Endothelial cell of umbilical vein (primary cell): Measurements from ENCODE around the gene DAO. TPM values are rescaled to one million over a fixed set of nuclear protein-coding genes. Genes with fewer than 3 reads are reported as not detected.
A peak's percentile ranks its signal among the peaks of the same experiment; 100 is the strongest.

Experiments used
- BruUV-seq: library from RNA; stranded (reverse); fragments of 400-500 nt; replicated peaks from 2 replicates; lab custom pipeline; 2021; lab: Mats Ljungman, UMichigan
- CTCF ChIA-PET: fragments of 300-600, 350-600 bp; sonication (Branson Sonifier 250); formaldehyde crosslinking; loops from one replicate; lab custom pipeline; 2021; ENCODE audit warnings: antibody characterized with exemption, inconsistent platforms; lab: Charles Lee
- POLR2A ChIA-PET: fragments of 300-600, 350-600 bp; sonication (Branson Sonifier 250); formaldehyde crosslinking; loops from one replicate; lab custom pipeline; 2021; ENCODE audit warnings: antibody characterized with exemption, inconsistent platforms; lab: Charles Lee
- DNase-seq: peaks from one replicate; pipeline ENCODE4 v3.0.0-alpha.2; 2011; ENCODE audit warnings: low read depth, low spot score
- FAIRE-seq: peaks from 2 replicates; lab custom pipeline; 2011; peaks lifted over from hg19 to GRCh38; lab: Jason Lieb, UNC
- H2AFZ ChIP-seq: 2 replicates; pipeline ENCODE4 v1.6.0; 2012; ENCODE audit warnings: low read depth, low read length, control low read depth, inconsistent platforms
- H3K27ac ChIP-seq: 2 replicates; pipeline ENCODE4 v1.5.1; 2011; ENCODE audit warnings: low read depth, mild to moderate bottlenecking, control low read depth, low read length, moderate library complexity; ENCODE audit not compliant: insufficient read depth
- H3K27me3 ChIP-seq, 2 experiments: 2 replicates each; pipeline versions ENCODE4 v1.6.0 to v1.6.1; 2011; ENCODE audit warnings: low read length in 2 of 2, mixed read lengths in 1 of 2; ENCODE audit not compliant: control insufficient read depth in 2 of 2, insufficient read depth in 2 of 2
- H3K36me3 ChIP-seq, 2 experiments: 2 replicates in 1 of 2; 3 replicates in 1 of 2; pipeline ENCODE4 v1.5.1; 2011; ENCODE audit warnings: low read length in 2 of 2, mild to moderate bottlenecking in 1 of 2, moderate library complexity in 1 of 2; ENCODE audit not compliant: control insufficient read depth in 2 of 2, insufficient read depth in 2 of 2; ENCODE audit errors: extremely low read depth in 1 of 2
- H3K4me1 ChIP-seq: 3 replicates; pipeline ENCODE4 v1.5.1; 2011; ENCODE audit warnings: mild to moderate bottlenecking, low read length; ENCODE audit not compliant: control insufficient read depth, insufficient read depth; ENCODE audit errors: extremely low read depth
- H3K4me2 ChIP-seq: 2 replicates; pipeline ENCODE4 v1.6.1; 2011; ENCODE audit warnings: low read length, control low read depth, mixed read lengths; ENCODE audit not compliant: insufficient read depth
- H3K4me3 ChIP-seq, 3 experiments: fragments of 200-600 bp in 1 of 3; sonication (generic), shearing (Covaris generic) in 1 of 3; replicated peaks in 1 of 3; 2 replicates each; pipeline ENCODE4 v1.5.1; 2011 to 2016; ENCODE audit warnings: control low read depth in 3 of 3, low read length in 3 of 3, mild to moderate bottlenecking in 2 of 3, inconsistent platforms in 1 of 3, low read depth in 1 of 3, moderate library complexity in 1 of 3; ENCODE audit not compliant: insufficient read depth in 1 of 3
- H3K79me2 ChIP-seq: 2 replicates; pipeline ENCODE4 v1.6.0; 2012; ENCODE audit warnings: low read length, inconsistent platforms; ENCODE audit not compliant: control insufficient read depth, insufficient read depth
- H3K9ac ChIP-seq: replicated peaks from 2 replicates; pipeline ENCODE3; 2011; ENCODE audit warnings: low read length, control low read depth; ENCODE audit not compliant: insufficient read depth; ENCODE audit errors: extremely low read depth
- H3K9me1 ChIP-seq: replicated peaks from 3 replicates; pipeline ENCODE4 v1.6.0; 2011; ENCODE audit warnings: mild to moderate bottlenecking, low read length; ENCODE audit not compliant: control insufficient read depth, insufficient read depth; ENCODE audit errors: extremely low read depth
- H3K9me3 ChIP-seq: replicated peaks from 2 replicates; pipeline ENCODE4 v1.5.1; 2012; ENCODE audit warnings: low read length, inconsistent platforms; ENCODE audit not compliant: control insufficient read depth, insufficient read depth
- H4K20me1 ChIP-seq: replicated peaks from 2 replicates; pipeline ENCODE3; 2011; ENCODE audit warnings: mild to moderate bottlenecking, low read length; ENCODE audit not compliant: control insufficient read depth, insufficient read depth; ENCODE audit errors: extremely low read depth
- CTCF ChIP-seq, 2 donors: IDR thresholded peaks; 1 replicate in 1 of 2; 2 replicates in 1 of 2; pipeline ENCODE4 v1.5.1; 2011; ENCODE audit warnings: low read length in 2 of 2, mild to moderate bottlenecking in 2 of 2, moderate library complexity in 2 of 2, control low read depth in 1 of 2, inconsistent platforms in 1 of 2, low read depth in 1 of 2; ENCODE audit not compliant: insufficient read depth in 1 of 2; ENCODE audit errors: extremely low read depth in 1 of 2
- EZH2 ChIP-seq: IDR thresholded peaks from 2 replicates; pipeline ENCODE4 v1.6.1; 2012; ENCODE audit warnings: borderline replicate concordance, low read depth, mild to moderate bottlenecking, moderate library complexity, low read length, inconsistent platforms; ENCODE audit not compliant: severe bottlenecking
- FOS ChIP-seq: IDR thresholded peaks from 2 replicates; pipeline ENCODE4 v1.6.1; 2011; ENCODE audit warnings: mild to moderate bottlenecking, low read length, moderate library complexity, borderline replicate concordance; ENCODE audit not compliant: insufficient read depth
- GATA2 ChIP-seq: IDR thresholded peaks from 2 replicates; pipeline ENCODE4 v1.7.0; 2011; ENCODE audit warnings: low read depth, mild to moderate bottlenecking, moderate library complexity, mixed read lengths, low read length; ENCODE audit not compliant: insufficient read length, insufficient read depth
- JUN ChIP-seq: IDR thresholded peaks from 2 replicates; pipeline ENCODE4 v1.6.1; 2011; ENCODE audit warnings: borderline replicate concordance, low read depth; ENCODE audit not compliant: insufficient read length, insufficient read depth
- MAX ChIP-seq: IDR thresholded peaks from 2 replicates; pipeline ENCODE4 v1.6.1; 2011; ENCODE audit not compliant: insufficient read depth, insufficient read length
- MYC ChIP-seq: IDR thresholded peaks from one replicate; pipeline ENCODE4 v1.6.1; 2011; ENCODE audit warnings: mild to moderate bottlenecking, low read depth, low read length
- POLR2A ChIP-seq: IDR thresholded peaks from 2 replicates; pipeline ENCODE4 v1.6.1; 2012; ENCODE audit warnings: low read depth, mild to moderate bottlenecking, control low read depth, low read length
- POLR2AphosphoS5 ChIP-seq: IDR thresholded peaks from 2 replicates; pipeline ENCODE4 v1.6.1; 2012; ENCODE audit warnings: low read depth, mild to moderate bottlenecking, control low read depth, low read length, moderate library complexity; ENCODE audit not compliant: insufficient read depth
- dilution Hi-C: fragments of 300-500 bp; cut with MboI; formaldehyde crosslinking; loops from one replicate; pipeline ENCODE4 v1.15.0; 2019; ENCODE audit warnings: low sequenced_read_pairs; ENCODE audit not compliant: extremely low pct_ligation_motif_present
- intact Hi-C: fragments of 100-400 bp; cut with micrococcal nuclease; formaldehyde crosslinking; loops from one replicate; pipeline ENCODE4 v1.10.0; 2022
- polyA plus RNA-seq, 4 experiments: library from polyadenylated mRNA; depleted of rRNA in 3 of 4; stranded (reverse) in 3 of 4; unstranded in 1 of 4; fragments of >200 nt; gene quantifications; 2 replicates each; pipeline versions ENCODE4 v1.2.1 to v1.2.3, GENCODE V29; 2011 to 2012; ENCODE audit warnings: missing spikeins in 1 of 4
- total RNA-seq: library from RNA; stranded (reverse); gene quantifications from 2 replicates; pipeline ENCODE4 v1.2.3, GENCODE V29; 2021

DAO gene
- total and polyA plus RNA-seq, 2 donors (not counting 3 experiments of a cell fraction or from before 2014, with no cell fraction given), result not detected

GRCh38 chr12:108854451-108855283, 25.2 kb upstream of the DAO start:
- Histone ChIP-seq H3K79me2 (peaks cover 37% of the 10 kb centered on the region), H3K9me1 (no peaks in the 10 kb centered on the region), H3K27me3 (no peaks in the 10 kb centered on the region), H3K4me2 (peak overlapping the region; percentile 41), H2AFZ (no peak overlapping the region), H3K9ac (peak overlapping the region; percentile 98), H3K4me1 (peaks cover 55% of the 10 kb centered on the region), H3K9me3 (no peaks in the 10 kb centered on the region), H4K20me1 (no peaks in the 10 kb centered on the region), H3K4me3 (no peak overlapping the region), H3K27ac (peak overlapping the region; percentile 98), H3K36me3 (no peaks in the 10 kb centered on the region)
- no TSS peak for BruUV-seq
- CTCF ChIA-PET, result no interaction called here
- POLR2A ChIA-PET, result no interaction called here
- intact Hi-C loops (loop anchor here (1.0 to 5.0 kb wide), 13 partner anchors 16 to 608 kb away; partner anchors contain the start of genes ALKBH2 and FICD), dilution Hi-C loops (no loop called here)
- DNase-seq, result peak; percentile 98
- peak; percentile 97 for FAIRE-seq
- TF ChIP-seq FOS (peak; percentile 94), EZH2 (no peak), MAX (peak; percentile 7), MYC (no peak), POLR2A (peak; percentile 34), GATA2 (peak; percentile 86), CTCF (IDR thresholded peaks at IDR 0.05; ENCODE audit: extremely low read depth in 1 of 2, insufficient read depth in 1 of 2, low read depth in 1 of 2, low read length in 2 of 2) (no peak), POLR2AphosphoS5 (peak; percentile 81), JUN (peak; percentile 84)
